HCT116 (cell line): ENCODE data around the gene PCDHGA1. TPM values are rescaled to one million over a fixed set of nuclear protein-coding genes. Genes with fewer than 3 reads are reported as not detected.

ENCODE experiments used
- ATAC-seq: fragments of 200-7000 bp; cut with Tn5 transposase; 2 replicates; pipeline ENCODE4 v1.9.1; 2020; ENCODE audit warnings: mild to moderate bottlenecking, moderate library complexity
- BruUV-seq: library from RNA; stranded (reverse); fragments of 400-500 nt; replicated peaks from 2 replicates; lab custom pipeline; 2021; lab: Mats Ljungman, UMichigan
- CTCF ChIA-PET: fragments of 300-600 bp; sonication (Branson Sonifier 250); formaldehyde crosslinking; loops from one replicate; lab custom pipeline; 2021; ENCODE audit warnings: antibody characterized with exemption; lab: Charles Lee
- POLR2A ChIA-PET: fragments of 300-600, 350-600 bp; sonication (Branson Sonifier 250); formaldehyde crosslinking; loops from one replicate; lab custom pipeline; 2021; ENCODE audit warnings: antibody characterized with exemption; lab: Charles Lee
- RAD21 ChIA-PET, 2 experiments: fragments of 300-600 bp; sonication (Branson Sonifier 250); formaldehyde crosslinking; loops; one replicate each; lab custom pipeline; 2023; ENCODE audit warnings: low total read pairs in 2 of 2; ENCODE audit not compliant: uncharacterized antibody in 2 of 2, unreplicated experiment in 2 of 2, low non-redundant PET in 1 of 2; lab: Charles Lee
- DNase-seq: peaks from one replicate; pipeline ENCODE4 v3.0.0-alpha.2; 2010; ENCODE audit warnings: low read depth, low spot score
- H2AFZ ChIP-seq: fragments of 200-600 bp; shearing (Covaris generic), sonication (generic); 2 replicates; pipeline ENCODE4 v1.6.1; 2017; ENCODE audit warnings: low read depth, mixed run types, mixed read lengths, antibody characterized with exemption, low read length; ENCODE audit not compliant: poor library complexity, severe bottlenecking
- H3K27ac ChIP-seq: 2 replicates; pipeline ENCODE4 v1.5.1; 2012; ENCODE audit warnings: low read depth, low read length
- H3K27me3 ChIP-seq: fragments of 200-600 bp; sonication (generic); 2 replicates; pipeline ENCODE4 v1.6.1; 2016; ENCODE audit warnings: mixed run types, low read length, mixed read lengths; ENCODE audit not compliant: insufficient read depth
- H3K36me3 ChIP-seq, 2 experiments: fragments of 200-500 bp in 1 of 2; fragments of 200-600 bp in 1 of 2; sonication (Bioruptor generic) in 1 of 2; sonication (generic) in 1 of 2; 2 replicates each; pipeline versions ENCODE4 v1.5.1 to v1.6.1; 2014 to 2016; ENCODE audit warnings: low read length in 2 of 2, inconsistent platforms in 1 of 2, mixed read lengths in 1 of 2, mixed run types in 1 of 2; ENCODE audit not compliant: insufficient read depth in 2 of 2, control insufficient read depth in 1 of 2
- H3K4me1 ChIP-seq, 2 experiments: fragments of 200-600 bp in 1 of 2; sonication (generic) in 1 of 2; 2 replicates each; pipeline versions ENCODE4 v1.5.1 to v1.6.1; 2012 to 2017; ENCODE audit warnings: low read length in 2 of 2, inconsistent platforms in 1 of 2, mild to moderate bottlenecking in 1 of 2, mixed read lengths in 1 of 2, mixed run types in 1 of 2, moderate library complexity in 1 of 2; ENCODE audit not compliant: insufficient read depth in 2 of 2, control insufficient read depth in 1 of 2
- H3K4me2 ChIP-seq: fragments of 200-600 bp; sonication (generic); 2 replicates; pipeline ENCODE4 v1.6.1; 2017; ENCODE audit warnings: mixed run types, low read length, mixed read lengths
- H3K4me3 ChIP-seq, 2 experiments: fragments of 200-600 bp in 1 of 2; sonication (generic) in 1 of 2; replicated peaks in 1 of 2; 2 replicates each; pipeline ENCODE4 v1.5.1; 2011 to 2016; ENCODE audit warnings: low read length in 2 of 2, control low read depth in 1 of 2, low read depth in 1 of 2, mild to moderate bottlenecking in 1 of 2, mixed read lengths in 1 of 2, mixed run types in 1 of 2
- H3K79me2 ChIP-seq: fragments of 200-600 bp; sonication (generic); 2 replicates; pipeline ENCODE4 v1.6.1; 2017; ENCODE audit warnings: mild to moderate bottlenecking, mixed run types, low read length, moderate library complexity, mixed read lengths; ENCODE audit not compliant: insufficient read depth
- H3K9ac ChIP-seq: fragments of 200-600 bp; sonication (generic); 2 replicates; pipeline ENCODE4 v1.6.1; 2016; ENCODE audit warnings: low read length, mixed read lengths
- H3K9me2 ChIP-seq: fragments of 200-600 bp; sonication (generic), shearing (Covaris generic); 2 replicates; pipeline ENCODE4 v1.6.1; 2017; ENCODE audit warnings: mixed run types, mild to moderate bottlenecking, moderate library complexity; ENCODE audit not compliant: insufficient read depth
- H3K9me3 ChIP-seq, 2 experiments: fragments of 200-500 bp in 1 of 2; fragments of 200-600 bp in 1 of 2; sonication (Bioruptor generic) in 1 of 2; sonication (generic) in 1 of 2; 2 replicates each; pipeline ENCODE4 v1.6.1; 2014 to 2017; ENCODE audit warnings: low read length in 2 of 2, mixed read lengths in 2 of 2, inconsistent platforms in 1 of 2, low read depth in 1 of 2, mild to moderate bottlenecking in 1 of 2, mixed run types in 1 of 2, moderate library complexity in 1 of 2; ENCODE audit not compliant: control insufficient read depth in 1 of 2, insufficient read depth in 1 of 2
- H4K20me1 ChIP-seq: fragments of 200-600 bp; sonication (generic), shearing (Covaris generic); 2 replicates; pipeline ENCODE4 v1.6.1; 2017; ENCODE audit warnings: mixed run types, mild to moderate bottlenecking, moderate library complexity; ENCODE audit not compliant: insufficient read depth
- CBX3 ChIP-seq: IDR thresholded peaks from 2 replicates; pipeline ENCODE4 v1.6.1; 2012; ENCODE audit warnings: low read depth
- EGR1 ChIP-seq: IDR thresholded peaks from 2 replicates; pipeline ENCODE4 v1.6.1; 2012; ENCODE audit warnings: low read depth
- ELF1 ChIP-seq: IDR thresholded peaks from 2 replicates; pipeline ENCODE4 v1.6.1; 2012; ENCODE audit warnings: low read depth, borderline replicate concordance
- EZH2 ChIP-seq: fragments of 200-600 bp; sonication (generic); IDR thresholded peaks from 2 replicates; pipeline ENCODE4 v1.6.1; 2017; ENCODE audit warnings: antibody characterized with exemption, mixed run types
- JUND ChIP-seq: IDR thresholded peaks from 2 replicates; pipeline ENCODE4 v1.6.1; 2012
- MAX ChIP-seq: IDR thresholded peaks from 2 replicates; pipeline ENCODE4 v1.6.1; 2012
- POLR2AphosphoS5 ChIP-seq: IDR thresholded peaks from 2 replicates; pipeline ENCODE4 v1.6.1; 2011; ENCODE audit warnings: mild to moderate bottlenecking, low read depth, low read length, moderate library complexity
- RAD21 ChIP-seq: IDR thresholded peaks from 2 replicates; pipeline ENCODE4 v1.6.1; 2012; ENCODE audit warnings: low read depth, mild to moderate bottlenecking
- SIN3A ChIP-seq: IDR thresholded peaks from 2 replicates; pipeline ENCODE4 v1.6.1; 2012; ENCODE audit warnings: low read depth
- SP1 ChIP-seq: IDR thresholded peaks from 2 replicates; pipeline ENCODE4 v1.6.1; 2012; ENCODE audit warnings: low read depth
- SRF ChIP-seq: IDR thresholded peaks from 2 replicates; pipeline ENCODE4 v1.6.1; 2012; ENCODE audit warnings: low read depth
- TCF7L2 ChIP-seq: IDR thresholded peaks from 2 replicates; pipeline ENCODE4 v1.7.0; 2011; ENCODE audit warnings: borderline replicate concordance, inconsistent platforms; ENCODE audit not compliant: insufficient read depth, insufficient read length; ENCODE audit errors: extremely low read depth
- YY1 ChIP-seq: IDR thresholded peaks from 2 replicates; pipeline ENCODE4 v1.6.1; 2011; ENCODE audit warnings: low read length, low read depth, moderate library complexity, mild to moderate bottlenecking; ENCODE audit not compliant: insufficient replicate concordance; ENCODE audit errors: extremely low read depth
- ZNF274 ChIP-seq: fragments of 200-500 bp; sonication (Bioruptor generic); IDR thresholded peaks from 2 replicates; pipeline ENCODE4 v1.6.1; 2014; ENCODE audit warnings: mild to moderate bottlenecking, low read depth, low read length, inconsistent platforms
- intact Hi-C: fragments of 100-400 bp; cut with micrococcal nuclease; formaldehyde crosslinking; loops from 2 replicates; pipeline ENCODE4 v1.10.0; 2022
- total RNA-seq: library from RNA; stranded (reverse); gene quantifications from one replicate; pipeline ENCODE4 v1.2.1, GENCODE V29; 2021; ENCODE audit not compliant: unreplicated experiment
- TF ChIP-seq, protein P1 (sequence below), 3 experiments: fragments of 200-600 bp in 1 of 3; sonication (generic) in 1 of 3; IDR thresholded peaks in 2 of 3; conservative IDR thresholded peaks in 1 of 3; 2 replicates each; pipeline ENCODE4 v1.5.1; 2012 to 2017; ENCODE audit warnings: low read depth in 2 of 3, low read length in 2 of 3, antibody characterized with exemption in 1 of 3, borderline replicate concordance in 1 of 3, control low read depth in 1 of 3, mild to moderate bottlenecking in 1 of 3, mixed read lengths in 1 of 3, mixed run types in 1 of 3, moderate library complexity in 1 of 3; ENCODE audit not compliant: insufficient read depth in 1 of 3
- TF ChIP-seq, protein P2 (sequence below): IDR thresholded peaks from 2 replicates; pipeline ENCODE4 v1.6.1; 2011; ENCODE audit warnings: mild to moderate bottlenecking, low read length, moderate library complexity; ENCODE audit not compliant: insufficient replicate concordance; ENCODE audit errors: extremely low read depth

PCDHGA1 gene
- total RNA-seq, 1 experiment from 2014 or later: 0.05 TPM

GRCh38 chr5:141354900-141355469 lies 24.7 kb downstream of the PCDHGA1 start, which contains the start of gene PCDHGA4:
PCDHGA4 (plus strand) TSS chr5:141355021; CDS start chr5:141355108, 87 bp downstream.
- intact Hi-C loops: no loop called here
- H3K4me3 ChIP-seq: no peak within 1 kb of the TSS
- CTCF ChIA-PET: no interaction called here

More at GRCh38 chr5:141354900-141355469, 24.7 kb downstream of the PCDHGA1 start, which contains the start of gene PCDHGA4:
- ChIA-PET RAD21 (no interaction called here), POLR2A (no interaction called here)
- Histone ChIP-seq H3K4me2 (no peak within 1 kb of the TSS), H3K27me3 (no peaks in the 10 kb centered on the region), H4K20me1 (no peaks in the 10 kb centered on the region), H3K27ac (no peak within 1 kb of the TSS), H2AFZ (no peak within 1 kb of the TSS), H3K4me1 (no peaks in the 10 kb centered on the region), H3K9me3 (no peaks in the 10 kb centered on the region; a peak in 1 of 4 replicates), H3K9ac (no peak within 1 kb of the TSS), H3K9me2 (no peaks in the 10 kb centered on the region), H3K36me3 (no peaks in the 10 kb centered on the region), H3K79me2 (no peaks in the 10 kb centered on the region)
- TF ChIP-seq EZH2: no peak
- no peak for TF ChIP-seq CBX3
- no peak for TF ChIP-seq ELF1
- TF ChIP-seq SRF: no peak
- TF ChIP-seq, protein P1, sequence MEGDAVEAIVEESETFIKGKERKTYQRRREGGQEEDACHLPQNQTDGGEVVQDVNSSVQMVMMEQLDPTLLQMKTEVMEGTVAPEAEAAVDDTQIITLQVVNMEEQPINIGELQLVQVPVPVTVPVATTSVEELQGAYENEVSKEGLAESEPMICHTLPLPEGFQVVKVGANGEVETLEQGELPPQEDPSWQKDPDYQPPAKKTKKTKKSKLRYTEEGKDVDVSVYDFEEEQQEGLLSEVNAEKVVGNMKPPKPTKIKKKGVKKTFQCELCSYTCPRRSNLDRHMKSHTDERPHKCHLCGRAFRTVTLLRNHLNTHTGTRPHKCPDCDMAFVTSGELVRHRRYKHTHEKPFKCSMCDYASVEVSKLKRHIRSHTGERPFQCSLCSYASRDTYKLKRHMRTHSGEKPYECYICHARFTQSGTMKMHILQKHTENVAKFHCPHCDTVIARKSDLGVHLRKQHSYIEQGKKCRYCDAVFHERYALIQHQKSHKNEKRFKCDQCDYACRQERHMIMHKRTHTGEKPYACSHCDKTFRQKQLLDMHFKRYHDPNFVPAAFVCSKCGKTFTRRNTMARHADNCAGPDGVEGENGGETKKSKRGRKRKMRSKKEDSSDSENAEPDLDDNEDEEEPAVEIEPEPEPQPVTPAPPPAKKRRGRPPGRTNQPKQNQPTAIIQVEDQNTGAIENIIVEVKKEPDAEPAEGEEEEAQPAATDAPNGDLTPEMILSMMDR (IDR thresholded peaks at IDR 0.05 in 2 of 3, conservative IDR thresholded peaks at IDR 0.05 in 1 of 3; ENCODE audit: borderline replicate concordance in 1 of 3, insufficient read depth in 1 of 3, low read depth in 2 of 3, low read length in 2 of 3): peak; percentile 32 to 58 (median 48); a peak in 4 of 6 replicates
- no peak for TF ChIP-seq TCF7L2
- peak; percentile 42 for TF ChIP-seq RAD21
- TF ChIP-seq ZNF274: no peak
- TF ChIP-seq EGR1: no peak
- no peak for TF ChIP-seq POLR2AphosphoS5
- no peak for TF ChIP-seq MAX
- no peak for TF ChIP-seq SP1
- no peak for TF ChIP-seq JUND
- TF ChIP-seq YY1: no peak
- no peak for TF ChIP-seq SIN3A
- TF ChIP-seq, protein P2, sequence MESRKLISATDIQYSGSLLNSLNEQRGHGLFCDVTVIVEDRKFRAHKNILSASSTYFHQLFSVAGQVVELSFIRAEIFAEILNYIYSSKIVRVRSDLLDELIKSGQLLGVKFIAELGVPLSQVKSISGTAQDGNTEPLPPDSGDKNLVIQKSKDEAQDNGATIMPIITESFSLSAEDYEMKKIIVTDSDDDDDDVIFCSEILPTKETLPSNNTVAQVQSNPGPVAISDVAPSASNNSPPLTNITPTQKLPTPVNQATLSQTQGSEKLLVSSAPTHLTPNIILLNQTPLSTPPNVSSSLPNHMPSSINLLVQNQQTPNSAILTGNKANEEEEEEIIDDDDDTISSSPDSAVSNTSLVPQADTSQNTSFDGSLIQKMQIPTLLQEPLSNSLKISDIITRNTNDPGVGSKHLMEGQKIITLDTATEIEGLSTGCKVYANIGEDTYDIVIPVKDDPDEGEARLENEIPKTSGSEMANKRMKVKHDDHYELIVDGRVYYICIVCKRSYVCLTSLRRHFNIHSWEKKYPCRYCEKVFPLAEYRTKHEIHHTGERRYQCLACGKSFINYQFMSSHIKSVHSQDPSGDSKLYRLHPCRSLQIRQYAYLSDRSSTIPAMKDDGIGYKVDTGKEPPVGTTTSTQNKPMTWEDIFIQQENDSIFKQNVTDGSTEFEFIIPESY: no peak
- DNase-seq (no peak), ATAC-seq (no peak)
- BruUV-seq: no TSS peak
